GM23338 (cell line): ENCODE results near the gene SLC16A7.

Experiments
- CREB1 ChIP-seq: fragments of 250-450 bp; sonication (Bioruptor Pico); IDR thresholded peaks from 2 replicates; pipeline ENCODE4 v1.5.0; 2020; ENCODE audit warnings: low read depth, mild to moderate bottlenecking, moderate library complexity
- EZH2 ChIP-seq: fragments of 200-600 bp; sonication (generic); IDR thresholded peaks from one replicate; pipeline ENCODE4 v1.8.0; 2017; ENCODE audit warnings: antibody characterized with exemption, mild to moderate bottlenecking, low read depth; ENCODE audit not compliant: unreplicated experiment
- EZH2phosphoT487 ChIP-seq: fragments of 200-600 bp; sonication (generic); IDR thresholded peaks from one replicate; pipeline ENCODE4 v1.8.1; 2018; ENCODE audit warnings: antibody characterized with exemption; ENCODE audit not compliant: unreplicated experiment
- POLR2AphosphoS5 ChIP-seq: IDR thresholded peaks from 2 replicates; pipeline ENCODE4 v1.6.1; 2016; ENCODE audit warnings: antibody characterized with exemption, low read depth
- TF ChIP-seq, protein P1 (sequence below), 2 experiments: fragments of 200-600 bp in 1 of 2; sonication (generic) in 1 of 2; conservative IDR thresholded peaks; 2 replicates each; pipeline versions ENCODE4 v1.5.1 to v1.6.1; 2016 to 2017; ENCODE audit warnings: antibody characterized with exemption in 2 of 2, low read depth in 2 of 2, mild to moderate bottlenecking in 2 of 2, moderate library complexity in 1 of 2
- TF ChIP-seq, protein P2 (sequence below): IDR thresholded peaks from one replicate; pipeline ENCODE4 v1.6.1; 2018; ENCODE audit warnings: antibody characterized with exemption; ENCODE audit not compliant: unreplicated experiment

DNA sequence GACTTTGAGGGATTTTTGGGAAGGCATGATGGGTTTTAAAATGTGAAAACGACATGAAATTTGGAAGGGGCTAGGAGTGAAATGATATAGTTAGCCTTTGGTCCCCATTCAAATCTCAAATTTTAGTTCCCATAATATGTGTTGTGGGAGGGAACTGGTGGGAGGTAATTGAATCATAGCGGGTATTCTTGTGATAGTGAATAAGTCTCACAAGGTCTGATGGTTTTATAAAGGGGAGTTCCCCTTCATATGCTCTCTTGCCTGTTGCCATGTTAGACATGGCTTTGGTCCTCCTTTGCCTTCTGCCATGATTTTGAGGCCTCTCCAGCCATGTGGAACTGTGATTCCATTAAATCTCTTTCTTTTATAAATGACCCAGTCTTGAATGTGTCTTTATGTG lies 72.8 kb downstream of the SLC16A7 start:
- TF ChIP-seq, protein P1, sequence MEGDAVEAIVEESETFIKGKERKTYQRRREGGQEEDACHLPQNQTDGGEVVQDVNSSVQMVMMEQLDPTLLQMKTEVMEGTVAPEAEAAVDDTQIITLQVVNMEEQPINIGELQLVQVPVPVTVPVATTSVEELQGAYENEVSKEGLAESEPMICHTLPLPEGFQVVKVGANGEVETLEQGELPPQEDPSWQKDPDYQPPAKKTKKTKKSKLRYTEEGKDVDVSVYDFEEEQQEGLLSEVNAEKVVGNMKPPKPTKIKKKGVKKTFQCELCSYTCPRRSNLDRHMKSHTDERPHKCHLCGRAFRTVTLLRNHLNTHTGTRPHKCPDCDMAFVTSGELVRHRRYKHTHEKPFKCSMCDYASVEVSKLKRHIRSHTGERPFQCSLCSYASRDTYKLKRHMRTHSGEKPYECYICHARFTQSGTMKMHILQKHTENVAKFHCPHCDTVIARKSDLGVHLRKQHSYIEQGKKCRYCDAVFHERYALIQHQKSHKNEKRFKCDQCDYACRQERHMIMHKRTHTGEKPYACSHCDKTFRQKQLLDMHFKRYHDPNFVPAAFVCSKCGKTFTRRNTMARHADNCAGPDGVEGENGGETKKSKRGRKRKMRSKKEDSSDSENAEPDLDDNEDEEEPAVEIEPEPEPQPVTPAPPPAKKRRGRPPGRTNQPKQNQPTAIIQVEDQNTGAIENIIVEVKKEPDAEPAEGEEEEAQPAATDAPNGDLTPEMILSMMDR (conservative IDR thresholded peaks at IDR 0.05; ENCODE audit: low read depth in 2 of 2) = no peak
- TF ChIP-seq EZH2phosphoT487 = no peak
- TF ChIP-seq POLR2AphosphoS5 = no peak
- TF ChIP-seq EZH2 = no peak
- TF ChIP-seq CREB1 (CRISPR knock-in tag) = no peak
- TF ChIP-seq, protein P2, sequence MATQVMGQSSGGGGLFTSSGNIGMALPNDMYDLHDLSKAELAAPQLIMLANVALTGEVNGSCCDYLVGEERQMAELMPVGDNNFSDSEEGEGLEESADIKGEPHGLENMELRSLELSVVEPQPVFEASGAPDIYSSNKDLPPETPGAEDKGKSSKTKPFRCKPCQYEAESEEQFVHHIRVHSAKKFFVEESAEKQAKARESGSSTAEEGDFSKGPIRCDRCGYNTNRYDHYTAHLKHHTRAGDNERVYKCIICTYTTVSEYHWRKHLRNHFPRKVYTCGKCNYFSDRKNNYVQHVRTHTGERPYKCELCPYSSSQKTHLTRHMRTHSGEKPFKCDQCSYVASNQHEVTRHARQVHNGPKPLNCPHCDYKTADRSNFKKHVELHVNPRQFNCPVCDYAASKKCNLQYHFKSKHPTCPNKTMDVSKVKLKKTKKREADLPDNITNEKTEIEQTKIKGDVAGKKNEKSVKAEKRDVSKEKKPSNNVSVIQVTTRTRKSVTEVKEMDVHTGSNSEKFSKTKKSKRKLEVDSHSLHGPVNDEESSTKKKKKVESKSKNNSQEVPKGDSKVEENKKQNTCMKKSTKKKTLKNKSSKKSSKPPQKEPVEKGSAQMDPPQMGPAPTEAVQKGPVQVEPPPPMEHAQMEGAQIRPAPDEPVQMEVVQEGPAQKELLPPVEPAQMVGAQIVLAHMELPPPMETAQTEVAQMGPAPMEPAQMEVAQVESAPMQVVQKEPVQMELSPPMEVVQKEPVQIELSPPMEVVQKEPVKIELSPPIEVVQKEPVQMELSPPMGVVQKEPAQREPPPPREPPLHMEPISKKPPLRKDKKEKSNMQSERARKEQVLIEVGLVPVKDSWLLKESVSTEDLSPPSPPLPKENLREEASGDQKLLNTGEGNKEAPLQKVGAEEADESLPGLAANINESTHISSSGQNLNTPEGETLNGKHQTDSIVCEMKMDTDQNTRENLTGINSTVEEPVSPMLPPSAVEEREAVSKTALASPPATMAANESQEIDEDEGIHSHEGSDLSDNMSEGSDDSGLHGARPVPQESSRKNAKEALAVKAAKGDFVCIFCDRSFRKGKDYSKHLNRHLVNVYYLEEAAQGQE = no peak
